ENCODE data around the gene TRIM26. TPM values are rescaled to one million over a fixed set of nuclear protein-coding genes. Genes with fewer than 3 reads are reported as not detected.

TRIM26 gene
- polyA plus RNA-seq, 1 of the 3 experiments (the other 2 are of a cell fraction): 26.1 TPM

GRCh38 chr6:30149858-30150550 is 63.2 kb downstream of the TRIM26 start (continued):
- TF ChIP-seq MAX (IDR thresholded peaks at IDR 0.05; ENCODE audit: low read depth) (no peak), JUND (IDR thresholded peaks at IDR 0.05) (no peak), REST (IDR thresholded peaks at IDR 0.05; ENCODE audit: low read depth, low read length) (no peak), GATA2 (CRISPR knock-in tag; IDR thresholded peaks at IDR 0.05) (no peak), SIN3A (IDR thresholded peaks at IDR 0.05; ENCODE audit: borderline replicate concordance, low read depth, low read length) (no peak), MEF2A (IDR thresholded peaks at IDR 0.05; ENCODE audit: borderline replicate concordance, low read depth) (no peak), NFIC (IDR thresholded peaks at IDR 0.05; ENCODE audit: borderline replicate concordance) (no peak), MXI1 (IDR thresholded peaks at IDR 0.05; ENCODE audit: low read depth, low read length) (no peak), USF2 (IDR thresholded peaks at IDR 0.05; ENCODE audit: borderline replicate concordance, low read depth, low read length) (no peak), FOXM1 (IDR thresholded peaks at IDR 0.05; ENCODE audit: low read depth) (no peak)

- H3K4me2 ChIP-seq: no peak overlapping the region
- H4K20me1 ChIP-seq (ENCODE audit: insufficient read depth): no peaks in the 10 kb centered on the region
- CTCF ChIA-PET: interaction anchor here (1.3 to 9.3 kb wide), 2 partner anchors 18 to 24 kb away, joined by 4 to 91 read pairs; no protein-coding TSS in a partner anchor
- no peak for DNase-seq
- TF ChIP-seq EP300 (IDR thresholded peaks at IDR 0.05; ENCODE audit: borderline replicate concordance in 1 of 2, low read depth in 1 of 2, low read length in 1 of 2) (no peak), CTCF (IDR thresholded peaks at IDR 0.05) (peak; percentile 24; the same call in 1 of the 2 replicates), SMC3 (IDR thresholded peaks at IDR 0.05; ENCODE audit: low read depth, low read length) (peak; percentile 15; the same call in 1 of the 2 replicates), RFX5 (IDR thresholded peaks at IDR 0.05; ENCODE audit: low read length) (no peak)
- H3K4me1 ChIP-seq (ENCODE audit: control insufficient read depth in 1 of 2, insufficient read depth in 2 of 2, low read depth in 1 of 2, low read length in 1 of 2): peaks cover 0 to 2% of the 10 kb centered on the region in 2 experiments; a peak in 1 of 4 replicates
- POLR2A ChIA-PET: no interaction called here
- no peaks in the 10 kb centered on the region for H3K9me3 ChIP-seq
- no peak overlapping the region for H3K9ac ChIP-seq
- no peaks in the 10 kb centered on the region for H3K9me2 ChIP-seq
- WGBS (ENCODE audit: low lambda C conversion rate): 16% methylated on average over 3 of the region's 3 CpGs
- no peak overlapping the region for H3K4me3 ChIP-seq (ENCODE audit: low read depth in 2 of 2, low read length in 1 of 2)
- no peaks in the 10 kb centered on the region for H3K36me3 ChIP-seq (replicated peaks in 1 of 2; ENCODE audit: control insufficient read depth in 1 of 2, insufficient read depth in 2 of 2, low read length in 1 of 2)
- no peaks in the 10 kb centered on the region for H3K79me2 ChIP-seq (ENCODE audit: insufficient read depth)
- no peaks in the 10 kb centered on the region for H3F3A ChIP-seq (replicated peaks; ENCODE audit: insufficient read depth)
- H2AFZ ChIP-seq (ENCODE audit: low read depth): no peak overlapping the region
- H3K27ac ChIP-seq (ENCODE audit: low read depth in 2 of 2, low read length in 1 of 2): no peak overlapping the region
- H3K27me3 ChIP-seq (ENCODE audit: insufficient read depth): peaks cover 22% of the 10 kb centered on the region
These were observed 64.0 kb downstream of the TRIM26 start for GRCh38 chr6:30149234-30149633.

Measured in SK-N-SH (cell line).